HS-27A (cell line): ENCODE data around the gene PIK3CG.

ENCODE experiments used
- DNase-seq: peaks from one replicate; pipeline ENCODE4 v3.0.0-alpha.2; 2012; ENCODE audit warnings: low read depth, missing footprints

Gene PIK3CG

DNA sequence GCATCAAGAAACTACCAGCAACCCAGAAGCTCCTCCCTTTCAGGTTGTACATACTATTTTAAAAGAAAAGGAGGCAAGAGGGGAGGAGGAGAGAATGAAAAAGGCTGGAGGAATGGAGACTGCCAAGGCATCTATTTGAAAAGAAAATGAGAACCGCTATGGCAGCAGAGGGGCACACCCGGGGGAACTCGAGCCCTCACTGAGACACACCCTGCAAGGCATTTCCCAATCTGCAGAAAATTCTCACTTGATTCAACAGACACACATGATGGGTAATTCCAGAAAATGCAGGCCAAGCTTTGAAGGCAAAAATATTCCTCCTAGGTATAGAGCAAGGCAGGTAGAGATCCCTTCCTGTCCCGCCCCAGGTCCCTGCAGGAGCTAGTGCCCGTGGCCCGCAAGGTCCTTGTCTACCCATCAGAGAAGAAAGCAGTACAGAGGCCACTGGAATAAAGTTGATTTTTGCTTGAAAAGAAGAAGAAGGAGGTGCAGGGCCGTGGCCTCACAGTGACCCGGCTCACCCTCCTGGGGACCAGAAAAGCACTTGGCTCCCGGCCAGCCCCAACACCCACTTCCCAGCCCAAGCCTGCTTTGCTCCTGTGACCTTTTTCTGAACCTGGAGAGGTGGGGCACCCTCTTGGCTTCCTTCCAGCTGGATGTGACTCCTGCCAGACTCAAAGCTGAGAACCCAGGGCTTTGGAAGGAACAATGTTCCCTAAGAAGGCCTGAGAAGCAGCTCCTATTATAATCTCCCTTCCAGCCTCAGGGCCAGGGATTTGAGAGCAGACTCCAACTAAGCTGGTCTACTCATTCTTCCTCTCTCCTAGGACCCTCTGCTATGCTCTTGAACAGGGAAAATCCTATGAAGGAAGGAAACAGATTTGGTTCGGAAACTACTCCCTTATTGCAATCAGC lies 6.2 kb upstream of the PIK3CG start:
- no peak for DNase-seq

DNA sequence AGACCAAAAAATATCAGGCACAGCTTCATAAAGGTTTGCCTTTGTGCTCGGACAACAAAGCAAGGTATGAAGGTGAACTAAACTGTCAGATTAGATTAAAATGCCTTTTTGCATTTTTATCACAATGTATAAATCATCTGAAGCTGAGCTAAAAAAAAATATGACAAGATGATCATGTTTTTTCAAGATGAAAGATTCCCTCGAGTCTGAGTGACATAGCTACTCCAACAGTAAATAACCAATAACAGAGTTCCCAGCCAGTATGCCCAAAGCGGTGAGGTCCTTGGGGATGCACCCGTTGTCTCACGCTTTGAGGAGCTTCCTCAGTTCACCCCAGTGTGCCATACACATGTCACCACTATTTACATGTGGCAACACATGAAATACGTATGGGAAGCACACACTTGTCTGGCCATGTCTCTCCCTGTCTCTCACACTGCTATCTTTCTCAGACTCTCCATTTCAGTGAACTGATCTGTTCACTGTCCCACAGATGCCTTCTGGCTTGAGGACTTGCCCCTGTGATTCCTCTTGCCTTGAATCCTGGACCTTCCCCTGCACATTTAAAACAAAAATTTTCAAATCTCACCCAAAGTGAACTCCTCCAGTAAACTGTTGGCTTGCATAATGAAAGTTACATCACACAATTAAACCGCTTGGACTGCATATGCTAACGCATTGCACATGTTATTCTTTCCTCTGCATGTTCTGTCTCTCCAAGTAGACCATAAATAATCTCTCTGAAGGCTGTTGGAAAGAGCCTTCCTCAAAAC lies 2.6 kb upstream of the PIK3CG start:
- no peak for DNase-seq

DNA sequence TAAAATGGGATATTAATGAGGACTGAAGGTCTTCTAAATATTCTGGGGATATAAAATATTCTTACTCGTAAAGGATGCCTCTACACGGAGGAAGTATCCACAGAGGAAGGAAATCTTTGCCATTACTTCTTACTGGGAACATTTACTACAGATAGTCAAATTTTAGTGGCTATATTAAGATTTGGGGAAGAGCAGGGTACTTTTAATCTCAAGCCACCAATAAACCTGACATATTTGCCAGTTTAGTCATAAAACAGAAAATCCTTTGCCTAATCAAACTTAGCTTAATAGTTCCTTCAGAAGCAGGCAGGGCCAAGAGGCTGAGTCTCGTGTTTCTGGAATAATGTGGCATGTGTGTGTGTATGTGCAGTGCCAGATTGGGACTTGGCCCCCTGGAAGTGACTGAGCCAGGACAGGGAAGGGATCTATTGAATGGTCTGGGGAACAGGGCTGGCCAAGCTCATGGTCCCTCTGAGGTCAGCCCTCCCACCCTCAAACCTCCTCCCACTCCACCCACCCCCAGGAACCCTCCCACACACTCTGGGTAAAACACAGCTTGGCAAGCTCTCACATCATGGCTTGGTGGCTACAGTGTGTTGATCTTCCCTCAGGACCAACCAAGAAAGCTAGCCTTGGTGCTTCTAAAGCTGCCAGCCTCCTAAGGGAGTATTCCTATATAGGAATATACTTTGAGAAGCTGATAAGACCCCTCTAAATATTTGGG lies 1.6 kb upstream of the PIK3CG start:
- no peak for DNase-seq

DNA sequence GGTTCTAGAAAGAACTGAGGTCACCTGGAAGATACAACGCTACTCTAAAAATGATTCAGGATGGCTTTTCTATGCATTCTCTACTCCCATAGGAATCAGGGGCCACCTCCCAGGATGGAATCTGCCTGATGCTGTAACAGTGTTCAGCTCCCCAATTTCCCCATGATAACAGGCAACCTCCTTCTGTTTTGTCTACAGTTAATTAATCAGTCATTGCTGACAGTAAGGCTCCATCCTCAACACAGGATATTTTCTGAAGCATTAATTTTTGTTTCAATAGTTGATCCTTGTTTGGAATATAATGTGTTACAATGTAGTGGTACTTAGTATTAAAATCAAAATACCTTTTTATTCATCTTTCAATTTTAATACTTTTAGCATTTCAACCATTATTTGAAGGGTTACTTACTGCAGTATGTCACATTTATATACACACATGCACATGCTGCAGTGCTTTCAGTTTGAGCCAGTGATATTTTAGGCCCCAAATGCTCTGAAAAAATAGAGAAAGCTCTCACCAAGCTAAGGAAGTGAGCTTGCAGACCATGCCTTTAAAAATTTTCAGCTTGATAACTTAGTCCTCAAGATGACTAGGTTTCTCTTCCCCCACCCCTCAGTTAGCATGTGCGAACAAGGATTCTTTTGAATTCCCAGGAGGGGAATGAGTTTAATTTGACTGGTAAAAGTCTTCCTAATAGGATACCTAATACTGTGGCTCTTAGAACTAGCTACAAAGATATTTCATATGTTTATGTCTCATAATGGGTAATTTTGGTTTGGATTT lies 592 bp upstream of the PIK3CG start:
- no peak for DNase-seq

DNA sequence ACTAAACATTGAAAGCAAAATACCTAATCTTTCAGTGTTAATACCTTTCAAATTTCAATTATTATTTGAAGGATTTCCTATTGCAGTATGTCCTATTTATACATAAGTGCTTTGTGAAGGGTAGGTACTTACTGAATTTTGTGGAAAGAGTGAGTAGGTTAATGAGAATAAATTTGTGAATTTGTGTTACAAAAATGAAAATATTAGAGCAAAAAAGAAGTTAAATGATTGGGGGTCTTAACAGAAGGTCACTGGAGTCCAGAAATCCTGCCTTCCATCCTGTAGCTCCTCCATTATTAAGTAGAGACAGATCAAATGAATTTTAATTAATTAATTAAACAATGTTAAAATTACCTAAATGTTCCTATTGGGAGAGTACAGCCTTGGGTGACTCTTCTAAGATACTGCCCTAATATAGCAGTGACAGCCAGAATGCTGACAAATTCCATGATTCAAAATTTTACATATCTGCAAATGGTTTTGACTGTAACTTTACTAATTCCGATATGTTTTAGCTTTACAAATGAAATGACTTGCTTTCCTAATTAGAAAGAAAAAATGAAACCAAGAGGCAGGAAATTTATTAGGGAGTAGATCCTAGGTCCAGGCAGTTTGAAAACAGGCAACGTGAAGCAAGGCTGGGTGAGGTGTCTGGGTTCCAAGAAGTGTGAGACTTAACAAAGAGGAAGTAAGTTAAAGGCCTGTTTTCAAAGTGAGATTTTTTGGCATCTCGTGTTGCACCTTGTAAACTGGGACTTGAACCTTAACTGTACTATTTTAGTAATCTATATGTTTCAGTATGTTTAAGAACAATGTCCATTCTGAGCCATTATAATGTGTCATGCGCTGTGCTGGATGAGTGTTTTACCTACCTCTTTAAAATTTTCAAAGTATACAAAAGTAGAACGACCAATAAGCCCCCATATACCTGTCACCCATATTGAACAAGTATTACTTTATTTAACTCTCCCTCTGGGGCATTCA lies 1.5 kb downstream of the PIK3CG start:
- no peak for DNase-seq

DNA sequence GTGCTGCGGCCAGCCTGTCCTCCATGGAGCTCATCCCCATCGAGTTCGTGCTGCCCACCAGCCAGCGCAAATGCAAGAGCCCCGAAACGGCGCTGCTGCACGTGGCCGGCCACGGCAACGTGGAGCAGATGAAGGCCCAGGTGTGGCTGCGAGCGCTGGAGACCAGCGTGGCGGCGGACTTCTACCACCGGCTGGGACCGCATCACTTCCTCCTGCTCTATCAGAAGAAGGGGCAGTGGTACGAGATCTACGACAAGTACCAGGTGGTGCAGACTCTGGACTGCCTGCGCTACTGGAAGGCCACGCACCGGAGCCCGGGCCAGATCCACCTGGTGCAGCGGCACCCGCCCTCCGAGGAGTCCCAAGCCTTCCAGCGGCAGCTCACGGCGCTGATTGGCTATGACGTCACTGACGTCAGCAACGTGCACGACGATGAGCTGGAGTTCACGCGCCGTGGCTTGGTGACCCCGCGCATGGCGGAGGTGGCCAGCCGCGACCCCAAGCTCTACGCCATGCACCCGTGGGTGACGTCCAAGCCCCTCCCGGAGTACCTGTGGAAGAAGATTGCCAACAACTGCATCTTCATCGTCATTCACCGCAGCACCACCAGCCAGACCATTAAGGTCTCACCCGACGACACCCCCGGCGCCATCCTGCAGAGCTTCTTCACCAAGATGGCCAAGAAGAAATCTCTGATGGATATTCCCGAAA lies 2.7 kb downstream of the PIK3CG start:
- no peak for DNase-seq

DNA sequence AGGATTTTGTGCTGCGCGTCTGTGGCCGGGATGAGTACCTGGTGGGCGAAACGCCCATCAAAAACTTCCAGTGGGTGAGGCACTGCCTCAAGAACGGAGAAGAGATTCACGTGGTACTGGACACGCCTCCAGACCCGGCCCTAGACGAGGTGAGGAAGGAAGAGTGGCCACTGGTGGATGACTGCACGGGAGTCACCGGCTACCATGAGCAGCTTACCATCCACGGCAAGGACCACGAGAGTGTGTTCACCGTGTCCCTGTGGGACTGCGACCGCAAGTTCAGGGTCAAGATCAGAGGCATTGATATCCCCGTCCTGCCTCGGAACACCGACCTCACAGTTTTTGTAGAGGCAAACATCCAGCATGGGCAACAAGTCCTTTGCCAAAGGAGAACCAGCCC lies 3.3 kb downstream of the PIK3CG start:
- no peak for DNase-seq

DNA sequence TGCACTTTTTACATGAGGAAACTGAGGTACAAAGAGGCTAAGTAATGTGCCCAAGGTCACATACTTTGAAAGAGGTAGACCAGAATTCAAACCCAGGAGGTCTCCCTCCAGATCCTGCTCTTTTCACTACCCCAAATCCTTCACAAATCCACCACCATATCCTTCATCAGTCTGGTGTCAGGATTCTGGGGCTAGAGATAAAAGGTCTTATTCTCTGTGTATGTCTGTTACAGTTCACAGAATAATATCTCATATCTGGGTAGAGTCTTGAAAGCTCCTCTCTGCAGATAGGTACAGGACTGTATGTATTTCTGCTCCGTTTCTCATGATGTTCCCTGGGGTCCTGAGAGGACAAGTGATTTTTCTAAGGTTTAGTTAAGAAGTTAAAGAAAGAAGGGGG lies 4.9 kb downstream of the PIK3CG start:
- no peak for DNase-seq

DNA sequence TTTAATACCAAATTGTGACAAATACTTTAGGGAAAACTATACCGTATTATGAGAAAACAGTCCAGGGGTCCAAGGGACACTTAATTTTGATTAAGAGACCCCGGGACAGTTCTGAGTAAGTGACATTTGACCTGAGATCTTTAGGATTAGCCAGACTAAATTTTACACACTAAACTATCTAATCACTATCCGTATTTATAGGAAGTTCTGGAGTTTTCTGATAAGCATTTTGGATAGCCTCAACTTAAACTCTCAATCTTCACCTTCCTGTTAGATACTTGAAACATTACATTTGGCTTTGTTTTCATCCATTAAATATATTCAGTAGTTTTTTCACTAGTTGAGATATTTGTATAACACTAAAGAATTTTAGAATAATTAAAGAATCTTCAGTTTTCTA lies 5.4 kb downstream of the PIK3CG start:
- DNase-seq, result no peak

DNA sequence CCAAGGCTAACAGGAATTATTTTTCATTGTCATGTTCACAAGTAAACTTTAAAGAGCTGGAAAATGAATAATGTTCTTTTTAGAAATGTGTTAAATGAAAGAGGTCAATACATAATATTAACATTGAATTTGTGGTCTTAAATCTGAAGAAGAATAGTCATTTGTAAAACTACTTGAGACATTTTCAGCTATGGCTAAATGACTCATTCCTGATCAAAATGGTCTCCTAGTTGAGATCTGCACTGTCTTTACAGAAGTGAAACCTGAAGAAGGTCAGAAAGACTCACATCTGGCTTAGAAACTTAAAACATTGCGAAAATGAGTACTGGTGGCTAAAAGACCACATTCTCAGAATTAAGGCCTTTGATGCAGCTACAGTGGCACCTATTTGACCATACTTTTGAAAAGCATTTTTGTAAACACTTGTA lies 5.9 kb downstream of the PIK3CG start:
- DNase-seq, result no peak

DNA sequence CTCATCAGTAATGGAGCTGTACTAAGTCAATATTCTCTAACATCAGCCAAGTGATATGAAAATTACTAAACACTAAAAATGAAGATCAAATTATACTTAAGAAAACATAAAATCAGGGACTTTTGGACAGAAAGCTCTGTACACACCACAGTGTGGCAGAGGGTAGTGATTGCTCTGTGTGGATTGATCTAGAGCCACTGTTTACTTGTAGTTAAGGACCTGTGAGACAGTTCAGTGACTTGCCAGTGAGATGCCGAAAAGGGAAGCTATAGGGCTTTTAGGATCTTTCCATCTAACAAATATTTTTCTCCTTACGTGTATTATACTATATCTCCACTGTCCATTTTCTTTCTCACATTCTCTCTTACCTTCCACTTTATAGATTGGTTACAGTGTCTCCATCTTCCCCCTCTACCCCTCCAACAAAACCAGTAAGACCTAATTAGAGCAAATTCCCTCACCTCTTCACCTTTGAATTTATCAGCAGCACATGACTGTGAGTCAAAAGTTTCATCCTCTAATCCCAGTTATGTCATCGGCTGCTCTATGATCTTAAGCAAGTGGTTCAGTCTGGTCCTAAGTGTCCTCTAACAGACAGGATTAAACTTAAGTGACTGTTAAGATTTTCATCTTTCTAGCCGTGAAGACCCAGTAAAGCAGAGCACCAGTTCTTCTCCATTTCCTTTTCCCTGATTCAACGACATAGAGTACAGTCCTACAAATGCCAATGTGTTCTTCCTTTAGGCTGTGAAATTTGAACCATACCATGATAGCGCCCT lies 6.9 kb downstream of the PIK3CG start:
- no peak for DNase-seq

DNA sequence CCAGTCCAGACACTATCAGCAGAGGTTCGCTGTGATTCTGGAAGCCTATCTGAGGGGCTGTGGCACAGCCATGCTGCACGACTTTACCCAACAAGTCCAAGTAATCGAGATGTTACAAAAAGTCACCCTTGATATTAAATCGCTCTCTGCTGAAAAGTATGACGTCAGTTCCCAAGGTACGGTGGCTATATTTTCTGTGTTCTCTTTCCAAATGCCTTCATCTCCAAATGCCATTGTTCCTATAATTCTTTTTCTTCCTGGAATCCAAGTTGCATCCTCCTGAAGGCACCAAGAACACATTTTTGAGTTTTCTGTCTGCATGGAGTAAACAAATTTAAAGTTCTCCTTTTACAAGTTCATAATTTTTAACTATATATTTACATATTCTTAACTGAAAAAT lies 7.7 kb downstream of the PIK3CG start:
- DNase-seq, result no peak

DNA sequence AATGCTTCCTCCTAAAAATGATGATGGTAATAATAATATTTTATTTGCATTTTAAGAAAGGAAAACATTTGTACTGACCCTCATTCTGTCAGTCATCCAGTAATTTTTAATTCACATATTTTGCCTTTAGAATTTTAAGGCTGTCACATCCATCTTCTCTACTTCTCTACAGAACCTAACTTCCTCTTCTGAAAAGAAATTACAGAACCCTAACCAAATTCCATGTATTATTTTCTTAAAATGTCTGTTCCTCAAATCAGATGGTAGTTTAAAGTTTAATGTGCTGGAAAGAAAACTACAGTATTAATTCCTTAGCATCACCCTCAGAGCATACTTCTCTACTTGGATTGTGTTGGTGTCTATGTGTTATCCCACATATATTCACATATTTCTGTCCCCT lies 9.0 kb downstream of the PIK3CG start:
- DNase-seq, result no peak

DNA sequence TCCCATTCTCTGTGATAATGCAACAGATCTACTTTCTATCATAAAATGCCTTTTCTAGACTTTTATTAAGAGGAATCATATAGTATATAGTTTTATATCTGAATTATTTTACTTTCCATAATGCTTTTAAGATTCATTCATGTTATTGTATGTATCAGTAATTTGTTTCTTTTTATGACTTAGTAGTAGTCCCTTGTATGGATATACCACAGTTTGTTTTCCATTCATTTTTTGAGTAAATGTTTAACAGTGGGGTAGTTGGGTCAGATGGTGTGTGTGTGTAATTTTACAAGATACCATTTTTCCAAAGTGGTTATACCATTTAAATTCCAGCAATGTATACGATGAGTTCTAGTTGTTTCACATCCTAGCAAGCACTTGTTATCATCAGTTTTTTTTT lies 10.4 kb downstream of the PIK3CG start:
- no peak for DNase-seq

DNA sequence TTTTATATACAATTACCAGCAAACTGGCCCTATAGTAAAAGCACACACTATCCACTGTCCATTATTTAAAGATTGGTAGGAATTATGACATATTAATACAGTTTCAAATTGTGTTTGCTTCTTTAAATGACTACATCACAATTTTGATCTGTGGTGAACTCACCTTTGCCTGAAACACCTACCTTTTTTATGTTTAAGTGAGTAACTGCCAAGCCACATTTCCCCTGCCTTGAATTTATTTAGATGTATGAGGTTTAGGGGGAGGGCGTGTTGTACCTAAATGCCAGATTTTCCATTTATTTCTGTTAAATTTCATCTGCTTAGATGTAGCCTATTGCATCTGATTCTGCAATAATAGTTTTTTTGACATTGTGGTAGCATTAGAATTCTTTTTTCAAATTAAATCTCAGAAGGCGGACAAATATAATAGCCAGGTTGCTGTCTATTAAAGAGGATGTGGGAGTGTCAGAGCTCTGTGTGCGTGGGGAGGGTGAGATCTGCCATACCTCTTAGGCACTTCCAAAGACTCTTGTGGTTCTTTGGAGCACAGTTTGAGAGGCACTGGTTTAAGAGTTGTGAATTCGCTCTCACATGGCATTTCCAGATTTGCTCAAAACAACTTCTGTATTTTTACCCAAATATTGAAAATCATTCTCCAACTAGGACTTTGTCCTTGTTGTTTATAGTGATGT lies 13.8 kb downstream of the PIK3CG start:
- no peak for DNase-seq

DNA sequence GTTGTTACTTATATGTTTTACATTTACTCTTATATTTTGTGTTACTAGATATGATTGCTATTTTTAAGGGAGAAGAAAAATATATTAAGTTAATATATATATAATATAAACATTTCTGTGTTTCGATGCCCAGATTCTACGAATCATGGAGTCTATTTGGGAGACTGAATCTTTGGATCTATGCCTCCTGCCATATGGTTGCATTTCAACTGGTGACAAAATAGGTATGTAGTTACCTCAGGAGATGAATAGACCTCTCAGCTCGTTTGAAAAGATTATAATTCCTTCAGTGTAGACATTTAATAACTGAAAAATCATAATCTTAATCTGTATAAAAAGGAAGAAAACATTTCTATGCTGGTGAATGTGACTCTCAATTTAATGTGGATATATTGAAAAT lies 16.9 kb downstream of the PIK3CG start:
- DNase-seq, result no peak

DNA sequence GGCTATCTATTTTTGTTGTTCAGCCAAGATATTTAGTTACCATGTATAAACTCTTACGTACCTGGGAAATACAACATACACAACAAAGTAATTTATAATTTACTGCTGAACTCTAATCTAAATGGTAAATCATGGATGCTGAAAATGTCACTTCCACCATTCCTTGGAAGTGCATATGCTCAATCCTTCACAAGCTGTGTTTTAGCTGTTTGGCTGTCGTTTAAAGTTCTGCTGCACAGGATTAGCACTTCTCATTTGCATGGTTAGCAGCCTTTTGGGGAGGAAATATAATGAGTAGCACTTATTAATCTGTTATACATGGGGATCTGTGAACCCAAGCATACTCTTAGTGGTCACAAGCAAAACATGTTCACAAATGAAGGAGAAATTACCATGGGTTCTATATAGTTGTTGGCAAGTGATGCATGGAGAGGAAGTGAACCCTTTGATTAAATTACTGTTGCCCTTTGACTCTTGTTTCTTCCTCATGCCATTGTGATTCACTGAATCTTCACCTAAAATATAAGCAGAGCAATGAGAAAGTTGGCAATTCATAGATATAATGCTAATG lies 18.5 kb downstream of the PIK3CG start:
- DNase-seq, result no peak

DNA sequence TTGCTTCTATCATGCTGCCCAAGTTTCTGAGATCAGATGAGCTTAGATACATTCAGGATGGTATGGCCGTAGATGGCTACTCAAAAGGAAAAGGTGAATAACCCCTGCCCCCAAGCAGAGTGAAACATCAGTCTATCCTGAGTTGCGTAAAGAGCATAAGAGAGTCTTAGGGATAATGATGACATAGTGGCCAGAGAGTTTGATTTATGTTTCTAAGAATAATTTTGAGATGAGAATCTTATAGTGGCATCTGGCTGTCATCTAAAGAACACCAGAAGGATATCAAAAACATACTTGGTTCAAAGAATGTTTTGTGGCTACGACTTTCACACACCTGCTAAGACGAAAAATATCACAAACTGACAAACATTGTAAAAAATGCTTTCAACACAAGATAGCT lies 20.6 kb downstream of the PIK3CG start:
- DNase-seq, result no peak
